Measurements from ENCODE around the gene SYT1. TPM values are rescaled to one million over a fixed set of nuclear protein-coding genes. Genes with fewer than 3 reads are reported as not detected.

SYT1 gene
- total RNA-seq, 5 donors from 2014 or later (not counting 1 experiment from before 2014, with no cell fraction given): 0.09 TPM; not detected in 3

DNA sequence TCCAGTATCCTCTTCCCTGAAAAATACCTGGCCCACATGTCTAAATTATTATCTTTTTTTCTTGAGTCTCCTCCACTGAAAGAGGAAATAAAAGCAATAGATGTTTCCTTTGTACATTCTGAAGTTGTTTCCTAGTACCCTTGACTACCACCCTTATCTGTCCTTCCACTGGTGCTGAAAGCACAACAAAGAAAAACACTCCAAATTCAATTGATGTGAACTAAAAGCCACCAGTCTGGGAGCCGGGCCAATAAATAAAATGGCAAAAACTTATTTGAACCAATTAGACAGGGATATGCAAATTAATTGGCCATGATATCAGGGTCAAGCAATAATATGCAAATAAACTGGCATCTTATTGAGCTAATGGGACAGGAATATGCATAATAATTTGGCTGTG, 495.7 kb downstream of the SYT1 start:
- no peaks in the 10 kb centered on the region for H3K4me1 ChIP-seq (ENCODE audit: control insufficient read depth in 1 of 2, extremely low read depth in 1 of 2, insufficient read depth in 2 of 2, low read length in 2 of 2)
- Mint-ChIP-seq H3K27ac (no peak overlapping the region), H3K27me3 (peaks cover 0 to 3% of the 10 kb centered on the region in 2 donors), H3K4me3 (no peak overlapping the region), H3K9me3 (peaks cover 0 to 4% (median 0%) of the 10 kb centered on the region in 3 donors), H3K36me3 (no peaks in the 10 kb centered on the region), H3K4me1 (no peaks in the 10 kb centered on the region)
- no peak overlapping the region for H3K4me3 ChIP-seq (ENCODE audit: control insufficient read depth in 1 of 2, extremely low read depth in 1 of 2, low read length in 1 of 2)
- no CpG with 5 or more reads among the region's 1 CpG for WGBS (ENCODE audit: insufficient coverage)
- ATAC-seq (replicated peaks in 1 of 4) (no peak), DNase-seq (no peak)
- POLR2A ChIA-PET: no interaction called here
- no peaks in the 10 kb centered on the region for H3K36me3 ChIP-seq (ENCODE audit: control insufficient read depth in 2 of 2, extremely low read depth in 1 of 2, insufficient read depth in 1 of 2, low read length in 1 of 2)
- H3K9me3 ChIP-seq: no peaks in the 10 kb centered on the region
- H3K27ac ChIP-seq (ENCODE audit: low read length): no peak overlapping the region
- CTCF ChIA-PET: no interaction called here
- H3K27me3 ChIP-seq (replicated peaks in 1 of 2; ENCODE audit: control insufficient read depth in 2 of 2, extremely low read depth in 1 of 2, insufficient read depth in 2 of 2, low read length in 1 of 2): no peaks in the 10 kb centered on the region

DNA sequence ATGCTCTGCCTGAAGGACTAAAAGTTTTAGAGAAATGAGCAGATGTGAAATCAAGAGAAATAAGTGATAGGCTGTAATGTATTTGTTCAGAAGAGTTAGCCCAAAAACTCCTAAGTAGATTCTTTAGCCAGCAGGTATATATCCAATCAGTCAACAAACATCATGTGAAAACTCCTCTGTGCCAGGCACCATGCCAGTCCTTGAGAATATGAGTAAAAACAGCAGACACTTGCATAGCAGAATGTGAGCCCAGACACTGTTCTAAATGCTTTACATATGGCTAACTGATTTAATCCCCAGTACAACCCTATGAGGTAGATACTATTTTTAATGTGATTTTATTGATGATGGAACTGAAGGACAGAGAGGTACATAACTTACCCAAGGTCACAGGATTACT, 496.4 kb downstream of the SYT1 start:
- Mint-ChIP-seq H3K9me3 (no peaks in the 10 kb centered on the region), H3K4me1 (no peaks in the 10 kb centered on the region), H3K27ac (no peak overlapping the region), H3K4me3 (no peak overlapping the region), H3K36me3 (no peaks in the 10 kb centered on the region), H3K27me3 (peaks cover 0 to 3% of the 10 kb centered on the region in 2 donors)
- H3K9me3 ChIP-seq: no peaks in the 10 kb centered on the region
- H3K27ac ChIP-seq (ENCODE audit: low read length): no peak overlapping the region
- no peaks in the 10 kb centered on the region for H3K36me3 ChIP-seq (ENCODE audit: control insufficient read depth in 2 of 2, extremely low read depth in 1 of 2, insufficient read depth in 1 of 2, low read length in 1 of 2)
- no peaks in the 10 kb centered on the region for H3K27me3 ChIP-seq (replicated peaks in 1 of 2; ENCODE audit: control insufficient read depth in 2 of 2, extremely low read depth in 1 of 2, insufficient read depth in 2 of 2, low read length in 1 of 2)
- DNase-seq (no peak), ATAC-seq (replicated peaks in 1 of 4) (no peak)
- ChIA-PET POLR2A (no interaction called here), CTCF (no interaction called here)
- no peak overlapping the region for H3K4me3 ChIP-seq (ENCODE audit: control insufficient read depth in 1 of 2, extremely low read depth in 1 of 2, low read length in 1 of 2)
- H3K4me1 ChIP-seq (ENCODE audit: control insufficient read depth in 1 of 2, extremely low read depth in 1 of 2, insufficient read depth in 2 of 2, low read length in 2 of 2): no peaks in the 10 kb centered on the region

DNA sequence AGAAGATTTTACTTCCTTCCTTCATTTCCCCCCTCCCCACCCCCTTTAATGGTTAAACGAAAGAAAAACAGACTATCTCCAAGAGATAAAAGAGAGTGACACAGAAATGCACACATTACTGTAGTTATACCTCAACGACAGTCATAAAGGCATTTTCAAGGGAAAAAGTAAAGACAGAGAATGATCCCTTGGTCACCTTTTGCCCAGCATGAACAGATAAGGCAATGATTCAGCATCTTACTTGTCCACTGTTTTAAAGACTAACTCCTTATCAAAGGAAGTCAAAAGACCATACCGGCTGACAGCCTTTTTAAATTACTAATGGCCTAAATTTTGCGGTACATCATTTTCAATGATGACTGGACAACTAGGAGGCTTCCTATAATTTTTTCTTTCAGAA, 499.6 kb downstream of the SYT1 start:
- WGBS (ENCODE audit: insufficient coverage): no CpG with 5 or more reads among the region's 4 CpGs
- ATAC-seq (replicated peaks in 1 of 4): no peak
- POLR2A ChIA-PET: no interaction called here

DNA sequence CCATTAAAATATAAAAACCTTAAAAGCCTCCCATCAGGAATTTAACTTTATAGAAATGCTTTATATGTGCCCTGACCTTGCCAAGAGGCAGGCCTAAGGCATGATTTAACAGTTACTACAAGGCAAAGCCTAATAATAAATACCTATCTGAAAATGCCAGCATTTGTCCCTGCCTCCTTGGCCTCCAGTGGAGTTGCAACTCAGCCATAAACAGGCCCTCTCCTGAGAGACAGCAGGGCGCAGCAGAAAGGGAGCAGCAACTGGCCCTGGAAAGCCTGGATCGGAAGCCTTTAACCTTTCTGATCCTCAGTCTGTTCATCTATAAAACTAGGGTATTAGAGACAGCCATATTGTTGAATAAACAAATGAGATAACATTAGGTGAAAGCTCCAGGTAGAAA, 501.8 kb downstream of the SYT1 start:
- Histone ChIP-seq H3K4me1 (ENCODE audit: control insufficient read depth in 1 of 2, extremely low read depth in 1 of 2, insufficient read depth in 2 of 2, low read length in 2 of 2) (no peaks in the 10 kb centered on the region), H3K9me3 (no peaks in the 10 kb centered on the region), H3K27ac (ENCODE audit: low read length) (no peak overlapping the region), H3K36me3 (ENCODE audit: control insufficient read depth in 2 of 2, extremely low read depth in 1 of 2, insufficient read depth in 1 of 2, low read length in 1 of 2) (no peaks in the 10 kb centered on the region), H3K27me3 (replicated peaks in 1 of 2; ENCODE audit: control insufficient read depth in 2 of 2, extremely low read depth in 1 of 2, insufficient read depth in 2 of 2, low read length in 1 of 2) (no peaks in the 10 kb centered on the region), H3K4me3 (ENCODE audit: control insufficient read depth in 1 of 2, extremely low read depth in 1 of 2, low read length in 1 of 2) (no peak overlapping the region)
- no CpG with 5 or more reads among the region's 2 CpGs for WGBS (ENCODE audit: insufficient coverage)
- POLR2A ChIA-PET: no interaction called here
- Mint-ChIP-seq H3K27ac (no peak overlapping the region), H3K27me3 (no peaks in the 10 kb centered on the region), H3K9me3 (peaks cover 0 to 7% (median 0%) of the 10 kb centered on the region in 3 donors), H3K4me3 (no peak overlapping the region), H3K36me3 (no peaks in the 10 kb centered on the region), H3K4me1 (no peaks in the 10 kb centered on the region)
- no peak for DNase-seq
- CTCF ChIA-PET: no interaction called here
- no peak for ATAC-seq (replicated peaks in 1 of 4)

More for the DNA sequence above, 499.6 kb downstream of the SYT1 start:
- no peaks in the 10 kb centered on the region for H3K9me3 Mint-ChIP-seq
- peaks cover 0 to 3% of the 10 kb centered on the region in 2 donors for H3K27me3 Mint-ChIP-seq
- H3K4me3 Mint-ChIP-seq: no peak overlapping the region
- H3K9me3 ChIP-seq: no peaks in the 10 kb centered on the region
- H3K4me1 Mint-ChIP-seq: no peaks in the 10 kb centered on the region
- H3K4me3 ChIP-seq (ENCODE audit: control insufficient read depth in 1 of 2, extremely low read depth in 1 of 2, low read length in 1 of 2): no peak overlapping the region
- no peaks in the 10 kb centered on the region for H3K27me3 ChIP-seq (replicated peaks in 1 of 2; ENCODE audit: control insufficient read depth in 2 of 2, extremely low read depth in 1 of 2, insufficient read depth in 2 of 2, low read length in 1 of 2)
- no peak for DNase-seq
- CTCF ChIA-PET: no interaction called here
- H3K36me3 ChIP-seq (ENCODE audit: control insufficient read depth in 2 of 2, extremely low read depth in 1 of 2, insufficient read depth in 1 of 2, low read length in 1 of 2): no peaks in the 10 kb centered on the region
- H3K36me3 Mint-ChIP-seq: no peaks in the 10 kb centered on the region
- H3K27ac Mint-ChIP-seq: no peak overlapping the region
- H3K27ac ChIP-seq (ENCODE audit: low read length): no peak overlapping the region
- no peaks in the 10 kb centered on the region for H3K4me1 ChIP-seq (ENCODE audit: control insufficient read depth in 1 of 2, extremely low read depth in 1 of 2, insufficient read depth in 2 of 2, low read length in 2 of 2)

DNA sequence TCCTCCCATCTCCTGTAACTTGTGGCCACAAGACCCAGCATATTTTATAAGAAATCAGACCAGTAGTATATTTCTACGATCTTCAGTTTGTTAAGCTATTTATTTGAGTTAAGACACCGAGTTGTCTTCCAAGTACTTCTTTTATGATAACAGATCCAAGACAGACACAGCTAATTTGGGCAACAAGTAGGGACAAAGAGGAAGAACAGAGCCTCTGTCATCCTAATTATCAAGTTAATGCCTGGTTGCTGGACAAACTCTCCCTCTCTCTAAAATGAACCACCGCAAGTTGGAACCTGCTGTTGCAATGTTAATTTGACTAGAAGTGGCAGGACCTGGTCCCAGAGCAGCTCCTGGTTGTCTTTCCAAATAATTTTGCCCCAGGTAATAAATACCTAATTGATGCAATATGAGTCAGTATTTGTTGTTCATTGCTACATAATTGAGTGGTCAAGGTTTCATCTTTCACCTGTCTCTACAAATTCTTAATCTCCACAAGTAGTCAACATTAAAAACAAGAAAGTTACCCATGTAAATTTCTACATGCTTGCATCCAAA, 502.5 kb downstream of the SYT1 start:
- H3K36me3 Mint-ChIP-seq: no peaks in the 10 kb centered on the region
- CTCF ChIA-PET: interaction anchor here in 1 of 2 donors (0.6 kb wide), 1 partner anchor 24 kb away, joined by 3 read pairs; no protein-coding TSS in a partner anchor
- no peak for DNase-seq
- H3K9me3 ChIP-seq: no peaks in the 10 kb centered on the region
- H3K4me1 ChIP-seq (ENCODE audit: control insufficient read depth in 1 of 2, extremely low read depth in 1 of 2, insufficient read depth in 2 of 2, low read length in 2 of 2): no peaks in the 10 kb centered on the region
- no peak overlapping the region for H3K27ac Mint-ChIP-seq
- H3K4me1 Mint-ChIP-seq: no peaks in the 10 kb centered on the region
- no peak for ATAC-seq (replicated peaks in 1 of 4)
- peaks cover 0 to 7% (median 0%) of the 10 kb centered on the region in 3 donors for H3K9me3 Mint-ChIP-seq
- WGBS (ENCODE audit: insufficient coverage): no CpG with 5 or more reads among the region's 3 CpGs
- POLR2A ChIA-PET: no interaction called here
- H3K27ac ChIP-seq (ENCODE audit: low read length): no peak overlapping the region
- H3K4me3 Mint-ChIP-seq: no peak overlapping the region
- no peaks in the 10 kb centered on the region for H3K36me3 ChIP-seq (ENCODE audit: control insufficient read depth in 2 of 2, extremely low read depth in 1 of 2, insufficient read depth in 1 of 2, low read length in 1 of 2)
- no peak overlapping the region for H3K4me3 ChIP-seq (ENCODE audit: control insufficient read depth in 1 of 2, extremely low read depth in 1 of 2, low read length in 1 of 2)
- no peaks in the 10 kb centered on the region for H3K27me3 ChIP-seq (replicated peaks in 1 of 2; ENCODE audit: control insufficient read depth in 2 of 2, extremely low read depth in 1 of 2, insufficient read depth in 2 of 2, low read length in 1 of 2)
- H3K27me3 Mint-ChIP-seq: no peaks in the 10 kb centered on the region

DNA sequence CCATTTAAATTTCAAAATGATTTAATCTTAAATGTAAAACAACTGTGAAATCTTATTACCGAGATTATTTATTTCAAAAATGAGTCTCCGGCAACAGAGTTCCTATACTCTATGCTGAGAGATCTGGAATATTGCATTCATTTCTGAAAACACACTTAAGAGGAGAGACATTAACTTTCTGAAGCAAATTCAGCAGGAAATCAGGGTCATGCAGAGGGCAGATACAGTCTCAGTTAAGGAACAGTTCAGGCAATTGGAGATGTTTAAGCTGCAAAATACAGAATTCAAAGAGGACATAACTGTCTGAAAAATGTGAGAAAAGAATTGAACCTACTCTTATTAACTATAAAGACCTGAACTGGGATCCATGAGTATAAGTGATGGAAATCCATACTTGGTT, 505.4 kb downstream of the SYT1 start:
- Histone ChIP-seq H3K9me3 (no peaks in the 10 kb centered on the region), H3K27ac (ENCODE audit: low read length) (no peak overlapping the region), H3K4me3 (ENCODE audit: control insufficient read depth in 1 of 2, extremely low read depth in 1 of 2, low read length in 1 of 2) (no peak overlapping the region), H3K36me3 (ENCODE audit: control insufficient read depth in 2 of 2, extremely low read depth in 1 of 2, insufficient read depth in 1 of 2, low read length in 1 of 2) (no peaks in the 10 kb centered on the region), H3K27me3 (replicated peaks in 1 of 2; ENCODE audit: control insufficient read depth in 2 of 2, extremely low read depth in 1 of 2, insufficient read depth in 2 of 2, low read length in 1 of 2) (no peaks in the 10 kb centered on the region), H3K4me1 (ENCODE audit: control insufficient read depth in 1 of 2, extremely low read depth in 1 of 2, insufficient read depth in 2 of 2, low read length in 2 of 2) (no peaks in the 10 kb centered on the region)
- ChIA-PET POLR2A (no interaction called here), CTCF (no interaction called here)
- Mint-ChIP-seq H3K27ac (no peak overlapping the region), H3K4me3 (no peak overlapping the region), H3K4me1 (no peaks in the 10 kb centered on the region), H3K9me3 (peaks cover 0 to 7% (median 0%) of the 10 kb centered on the region in 3 donors), H3K36me3 (no peaks in the 10 kb centered on the region), H3K27me3 (no peaks in the 10 kb centered on the region)
- ATAC-seq (replicated peaks in 1 of 4) (no peak), DNase-seq (no peak)
- no CpG with 5 or more reads among the region's 2 CpGs for WGBS (ENCODE audit: insufficient coverage)

DNA sequence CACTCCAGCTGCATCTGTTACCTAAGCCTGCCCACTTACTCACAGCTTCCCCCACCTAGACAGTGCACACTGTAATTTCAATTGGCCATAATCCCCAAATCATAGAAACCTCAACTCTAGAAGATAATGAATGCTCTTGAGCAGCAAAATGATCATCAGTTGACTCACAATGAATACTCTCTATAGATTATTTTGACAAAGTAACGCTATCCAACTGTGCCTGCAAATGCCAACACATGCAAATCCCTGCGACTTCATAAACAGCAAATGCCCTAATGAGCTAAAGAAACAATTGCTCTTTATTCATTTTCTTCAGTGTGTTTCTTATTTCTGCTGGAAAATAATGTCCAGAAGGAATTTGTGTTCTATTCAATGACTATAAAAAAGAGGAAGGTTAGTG, 506.7 kb downstream of the SYT1 start:
- no peak overlapping the region for H3K4me3 ChIP-seq (ENCODE audit: control insufficient read depth in 1 of 2, extremely low read depth in 1 of 2, low read length in 1 of 2)
- POLR2A ChIA-PET: no interaction called here
- CTCF ChIA-PET: no interaction called here
- no peaks in the 10 kb centered on the region for H3K4me1 ChIP-seq (ENCODE audit: control insufficient read depth in 1 of 2, extremely low read depth in 1 of 2, insufficient read depth in 2 of 2, low read length in 2 of 2)
- DNase-seq: no peak
- Mint-ChIP-seq H3K4me3 (no peak overlapping the region), H3K36me3 (no peaks in the 10 kb centered on the region), H3K27me3 (no peaks in the 10 kb centered on the region), H3K27ac (no peak overlapping the region), H3K9me3 (peaks cover 0 to 7% (median 0%) of the 10 kb centered on the region in 3 donors), H3K4me1 (no peaks in the 10 kb centered on the region)
- ATAC-seq (replicated peaks in 1 of 4): no peak
- H3K27me3 ChIP-seq (replicated peaks in 1 of 2; ENCODE audit: control insufficient read depth in 2 of 2, extremely low read depth in 1 of 2, insufficient read depth in 2 of 2, low read length in 1 of 2): no peaks in the 10 kb centered on the region
- H3K27ac ChIP-seq (ENCODE audit: low read length): no peak overlapping the region
- H3K9me3 ChIP-seq: no peaks in the 10 kb centered on the region
- no CpG with 5 or more reads among the region's 2 CpGs for WGBS (ENCODE audit: insufficient coverage)
- no peaks in the 10 kb centered on the region for H3K36me3 ChIP-seq (ENCODE audit: control insufficient read depth in 2 of 2, extremely low read depth in 1 of 2, insufficient read depth in 1 of 2, low read length in 1 of 2)
